ENCODE measurements around the gene TLL1.
A peak's percentile ranks its signal among the peaks of the same experiment; 100 is the strongest.

Gene TLL1

DNA sequence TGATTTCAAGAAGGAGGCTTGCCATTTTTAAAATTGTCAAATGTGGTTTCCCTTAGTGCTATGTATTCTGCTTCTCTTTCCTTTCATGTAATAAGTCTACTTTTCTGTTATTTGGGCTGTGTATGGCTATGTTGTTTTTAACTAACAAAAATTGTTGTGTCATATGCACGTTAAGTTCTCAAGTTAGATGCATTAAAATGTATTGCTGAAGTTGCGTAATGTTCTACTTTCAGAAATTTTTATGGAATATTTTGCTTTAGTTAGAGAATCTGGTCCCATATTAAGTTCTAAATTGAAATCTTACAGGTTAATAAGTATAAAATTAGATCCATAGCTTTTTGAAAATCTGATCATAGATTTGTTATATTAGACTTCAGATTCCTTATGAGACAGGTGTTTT lies 133.2 kb downstream of the TLL1 start:
- no peak for DNase-seq (ENCODE audit: low read depth)
- TF ChIP-seq, protein P1, sequence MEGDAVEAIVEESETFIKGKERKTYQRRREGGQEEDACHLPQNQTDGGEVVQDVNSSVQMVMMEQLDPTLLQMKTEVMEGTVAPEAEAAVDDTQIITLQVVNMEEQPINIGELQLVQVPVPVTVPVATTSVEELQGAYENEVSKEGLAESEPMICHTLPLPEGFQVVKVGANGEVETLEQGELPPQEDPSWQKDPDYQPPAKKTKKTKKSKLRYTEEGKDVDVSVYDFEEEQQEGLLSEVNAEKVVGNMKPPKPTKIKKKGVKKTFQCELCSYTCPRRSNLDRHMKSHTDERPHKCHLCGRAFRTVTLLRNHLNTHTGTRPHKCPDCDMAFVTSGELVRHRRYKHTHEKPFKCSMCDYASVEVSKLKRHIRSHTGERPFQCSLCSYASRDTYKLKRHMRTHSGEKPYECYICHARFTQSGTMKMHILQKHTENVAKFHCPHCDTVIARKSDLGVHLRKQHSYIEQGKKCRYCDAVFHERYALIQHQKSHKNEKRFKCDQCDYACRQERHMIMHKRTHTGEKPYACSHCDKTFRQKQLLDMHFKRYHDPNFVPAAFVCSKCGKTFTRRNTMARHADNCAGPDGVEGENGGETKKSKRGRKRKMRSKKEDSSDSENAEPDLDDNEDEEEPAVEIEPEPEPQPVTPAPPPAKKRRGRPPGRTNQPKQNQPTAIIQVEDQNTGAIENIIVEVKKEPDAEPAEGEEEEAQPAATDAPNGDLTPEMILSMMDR (IDR thresholded peaks at IDR 0.05; ENCODE audit: low read length, missing control alignments), result no peak
- no peak overlapping the region for H3K4me3 ChIP-seq (replicated peaks; ENCODE audit: low read depth, low read length)

DNA sequence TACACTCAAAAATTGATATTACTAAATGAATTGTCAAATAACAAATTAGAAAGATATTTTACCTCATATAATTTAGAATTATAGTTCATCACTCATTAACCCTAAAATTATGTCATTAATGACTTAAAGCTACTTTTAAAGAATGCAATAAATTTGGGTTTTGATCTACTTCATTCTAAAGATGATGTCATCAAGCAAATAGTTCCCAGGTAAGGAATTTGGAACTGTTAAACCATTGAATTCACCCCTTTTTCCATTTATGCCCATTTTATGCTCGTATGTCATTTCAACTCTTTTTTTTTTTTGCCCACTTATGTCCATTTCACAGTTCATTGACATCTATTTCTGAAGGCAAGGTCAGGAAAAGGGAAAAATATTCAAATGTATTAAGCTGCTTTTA lies 135.5 kb downstream of the TLL1 start:
- H3K4me3 ChIP-seq (replicated peaks; ENCODE audit: low read depth, low read length), result no peak overlapping the region
- TF ChIP-seq, protein P1 (IDR thresholded peaks at IDR 0.05; ENCODE audit: low read length, missing control alignments), result no peak
- DNase-seq (ENCODE audit: low read depth), result no peak

GRCh38 chr4:166012129-166013030 lies 139.3 kb downstream of the TLL1 start:
- TF ChIP-seq, protein P1 (IDR thresholded peaks at IDR 0.05; ENCODE audit: low read length, missing control alignments), result no peak
- DNase-seq (ENCODE audit: low read depth), result peak; percentile 31
- no peak overlapping the region for H3K4me3 ChIP-seq (replicated peaks; ENCODE audit: low read depth, low read length)

GRCh38 chr4:166014411-166014810 lies 141.4 kb downstream of the TLL1 start:
- TF ChIP-seq, protein P1 (IDR thresholded peaks at IDR 0.05; ENCODE audit: low read length, missing control alignments), result no peak
- no peak overlapping the region for H3K4me3 ChIP-seq (replicated peaks; ENCODE audit: low read depth, low read length)
- DNase-seq (ENCODE audit: low read depth), result no peak

DNA sequence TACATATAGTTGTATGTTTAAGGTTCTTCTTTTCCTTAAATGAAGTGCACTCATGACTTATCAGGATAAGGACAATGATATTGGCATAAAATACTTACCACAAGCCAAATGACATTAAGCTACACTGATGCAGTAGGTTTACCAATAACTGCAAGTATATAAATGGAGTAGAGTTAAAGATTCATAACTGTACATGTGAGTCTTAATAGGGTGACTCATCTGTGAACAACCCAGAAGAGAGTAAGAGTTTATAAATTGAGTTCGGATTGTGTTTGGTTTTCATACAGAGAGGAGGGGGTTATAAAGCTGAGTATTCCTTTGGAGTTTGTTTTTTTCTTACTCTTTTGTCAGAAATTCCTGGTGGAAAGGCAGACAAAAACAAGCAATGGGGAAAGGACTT lies 144.8 kb downstream of the TLL1 start:
- H3K4me3 ChIP-seq (replicated peaks; ENCODE audit: low read depth, low read length), result no peak overlapping the region
- TF ChIP-seq, protein P1 (IDR thresholded peaks at IDR 0.05; ENCODE audit: low read length, missing control alignments), result no peak
- DNase-seq (ENCODE audit: low read depth), result no peak

GRCh38 chr4:166019441-166020220 lies 146.6 kb downstream of the TLL1 start:
- no peak for DNase-seq (ENCODE audit: low read depth)
- H3K4me3 ChIP-seq (replicated peaks; ENCODE audit: low read depth, low read length), result no peak overlapping the region
- TF ChIP-seq, protein P1 (IDR thresholded peaks at IDR 0.05; ENCODE audit: low read length, missing control alignments), result no peak
